Measurements from ENCODE around the gene ART1. TPM values are rescaled to one million over a fixed set of nuclear protein-coding genes. Genes with fewer than 3 reads are reported as not detected.
"Not testable (repeated sequence)": the region's sequence is repeated elsewhere in the genome, so short reads cannot be mapped to it uniquely, and the experiment has no call there.

Gene ART1, protein sequence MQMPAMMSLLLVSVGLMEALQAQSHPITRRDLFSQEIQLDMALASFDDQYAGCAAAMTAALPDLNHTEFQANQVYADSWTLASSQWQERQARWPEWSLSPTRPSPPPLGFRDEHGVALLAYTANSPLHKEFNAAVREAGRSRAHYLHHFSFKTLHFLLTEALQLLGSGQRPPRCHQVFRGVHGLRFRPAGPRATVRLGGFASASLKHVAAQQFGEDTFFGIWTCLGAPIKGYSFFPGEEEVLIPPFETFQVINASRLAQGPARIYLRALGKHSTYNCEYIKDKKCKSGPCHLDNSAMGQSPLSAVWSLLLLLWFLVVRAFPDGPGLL
- total RNA-seq (2021), result not detected in 2 replicates
- long read RNA-seq, result 0 reads

DNA sequence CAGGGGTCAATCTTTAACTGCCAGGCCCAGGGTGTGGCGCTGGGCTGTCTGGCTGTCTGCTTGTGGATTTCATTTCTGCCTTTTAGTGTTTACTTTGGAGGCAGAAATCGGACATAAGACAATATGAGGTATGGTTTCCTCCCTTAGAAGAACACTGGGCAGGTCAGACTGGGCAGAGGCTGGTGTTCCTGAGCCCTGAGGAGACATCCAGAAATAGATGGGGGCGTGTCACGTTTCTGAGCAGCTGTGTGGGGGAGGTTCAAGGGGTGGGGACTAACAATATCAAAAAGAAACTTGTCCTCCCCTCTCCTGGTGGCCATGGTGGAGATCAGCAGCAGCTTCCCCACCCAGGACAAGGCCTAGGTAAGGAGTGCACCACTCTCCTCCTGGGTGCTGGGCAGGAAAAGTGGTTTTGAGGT, at the start of gene ART1:
ART1 (plus strand) TSS at position 312 of the 419 bp plus-strand sequence. CDS start 14,086 bp downstream, outside the sequence.
- Histone ChIP-seq H2AFZ (ENCODE audit: low read length) (no peak within 1 kb of the TSS), H4K91ac (ENCODE audit: insufficient read length, low read depth, low read length) (no peak within 1 kb of the TSS), H2BK20ac (ENCODE audit: low read depth, low read length, poor library complexity, severe bottlenecking) (no peak within 1 kb of the TSS), H3K9ac (ENCODE audit: extremely low read depth, insufficient read length, low read length) (no peak within 1 kb of the TSS), H3K4me2 (ENCODE audit: insufficient read depth, insufficient read length, low read length) (no peak within 1 kb of the TSS), H3K27ac (ENCODE audit: insufficient read length, low read depth, low read length) (no peak within 1 kb of the TSS), H3K56ac (ENCODE audit: insufficient read length, low read depth, low read length) (no peak within 1 kb of the TSS), H3K23me2 (ENCODE audit: insufficient read length, low read depth, low read length, poor library complexity, severe bottlenecking) (peaks cover 13% of the 10 kb centered on the region), H2BK12ac (ENCODE audit: insufficient read length, low read depth, low read length) (no peak within 1 kb of the TSS), H2BK120ac (ENCODE audit: low read depth, low read length, poor library complexity, severe bottlenecking) (no peak within 1 kb of the TSS), H3K4ac (ENCODE audit: low read depth, low read length) (no peak within 1 kb of the TSS), H3K79me1 (ENCODE audit: insufficient read depth, low read depth, low read length, poor library complexity, severe bottlenecking) (no peaks in the 10 kb centered on the region), H2AK5ac (ENCODE audit: insufficient read length, low read length) (no peak within 1 kb of the TSS), H3K18ac (ENCODE audit: insufficient read length, low read depth, low read length) (no peak within 1 kb of the TSS), H4K20me1 (ENCODE audit: control insufficient read depth, insufficient read depth, insufficient read length) (no peaks in the 10 kb centered on the region), H2BK5ac (ENCODE audit: insufficient read length, low read length) (no peak within 1 kb of the TSS), H2BK15ac (ENCODE audit: low read depth, low read length) (no peak within 1 kb of the TSS), H3K27me3 (ENCODE audit: insufficient read depth, low read length) (no peaks in the 10 kb centered on the region), H3K14ac (ENCODE audit: insufficient read depth, low read length) (no peak within 1 kb of the TSS), H3T11ph (ENCODE audit: low read length) (no peak within 1 kb of the TSS), H4K5ac (ENCODE audit: insufficient read length, low read depth, low read length) (no peak within 1 kb of the TSS), H3K23ac (ENCODE audit: insufficient read length, low read depth, low read length) (no peak within 1 kb of the TSS), H3K79me2 (ENCODE audit: insufficient read depth, low read length) (no peaks in the 10 kb centered on the region), H4K8ac (replicated peaks; ENCODE audit: insufficient read length, low read depth, low read length) (no peak within 1 kb of the TSS), H3K9me3 (ENCODE audit: control insufficient read depth, low read depth, low read length) (no peaks in the 10 kb centered on the region), H3K4me1 (ENCODE audit: insufficient read depth, low read length) (no peaks in the 10 kb centered on the region)
- TF ChIP-seq, protein P1, sequence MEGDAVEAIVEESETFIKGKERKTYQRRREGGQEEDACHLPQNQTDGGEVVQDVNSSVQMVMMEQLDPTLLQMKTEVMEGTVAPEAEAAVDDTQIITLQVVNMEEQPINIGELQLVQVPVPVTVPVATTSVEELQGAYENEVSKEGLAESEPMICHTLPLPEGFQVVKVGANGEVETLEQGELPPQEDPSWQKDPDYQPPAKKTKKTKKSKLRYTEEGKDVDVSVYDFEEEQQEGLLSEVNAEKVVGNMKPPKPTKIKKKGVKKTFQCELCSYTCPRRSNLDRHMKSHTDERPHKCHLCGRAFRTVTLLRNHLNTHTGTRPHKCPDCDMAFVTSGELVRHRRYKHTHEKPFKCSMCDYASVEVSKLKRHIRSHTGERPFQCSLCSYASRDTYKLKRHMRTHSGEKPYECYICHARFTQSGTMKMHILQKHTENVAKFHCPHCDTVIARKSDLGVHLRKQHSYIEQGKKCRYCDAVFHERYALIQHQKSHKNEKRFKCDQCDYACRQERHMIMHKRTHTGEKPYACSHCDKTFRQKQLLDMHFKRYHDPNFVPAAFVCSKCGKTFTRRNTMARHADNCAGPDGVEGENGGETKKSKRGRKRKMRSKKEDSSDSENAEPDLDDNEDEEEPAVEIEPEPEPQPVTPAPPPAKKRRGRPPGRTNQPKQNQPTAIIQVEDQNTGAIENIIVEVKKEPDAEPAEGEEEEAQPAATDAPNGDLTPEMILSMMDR (conservative IDR thresholded peaks at IDR 0.05), result no peak
- peaks cover 44% of the 10 kb centered on the region for H3K27me3 Mint-ChIP-seq (ENCODE audit: low read depth)
- H3K36me3 Mint-ChIP-seq (ENCODE audit: insufficient read depth in 1 of 3, low read depth in 3 of 3), result peaks cover 7 to 27% (median 13%) of the 10 kb centered on the region in 3 experiments
- WGBS (ENCODE audit: extremely low coverage, insufficient read length, low lambda C conversion rate), result no CpG with 5 or more reads among the region's 4 CpGs
- peak within 1 kb of the TSS in 1 of 2 experiments; percentile 10; a peak in 1 of 5 replicates for H3K4me3 Mint-ChIP-seq
- H3K4me1 Mint-ChIP-seq, result peaks cover 19 to 20% of the 10 kb centered on the region in 2 experiments
- peaks cover 27 to 36% of the 10 kb centered on the region in 2 experiments for H3K9me3 Mint-ChIP-seq
- no peak for DNase-seq
- no peak within 1 kb of the TSS for H3K27ac Mint-ChIP-seq

DNA sequence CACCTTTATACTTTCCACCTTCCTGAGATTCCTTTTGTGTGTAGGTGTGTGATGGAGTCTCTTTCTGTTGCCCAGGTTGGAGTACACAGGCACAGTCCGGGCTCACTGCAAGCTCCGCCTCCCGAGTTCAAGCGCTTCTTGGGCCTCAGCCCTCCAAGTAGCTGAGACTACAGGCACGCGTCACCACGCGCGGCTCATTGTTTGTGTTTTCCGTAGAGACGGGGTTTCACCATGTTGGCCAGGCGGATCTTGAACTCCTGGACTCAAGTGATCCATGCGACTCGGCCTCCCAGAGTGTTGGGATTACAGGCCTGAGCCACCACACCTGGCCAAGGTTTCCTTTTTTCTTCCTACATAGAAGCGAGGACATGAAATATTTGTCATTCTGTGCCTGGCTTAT, 47.2 kb upstream of the ART1 start:
- not testable (repeated sequence) for H2BK120ac ChIP-seq (ENCODE audit: low read depth, low read length, poor library complexity, severe bottlenecking); H3K23ac ChIP-seq (ENCODE audit: insufficient read length, low read depth, low read length); H3K36me3 Mint-ChIP-seq (ENCODE audit: insufficient read depth in 1 of 3, low read depth in 3 of 3); H3K18ac ChIP-seq (ENCODE audit: insufficient read length, low read depth, low read length); H3T11ph ChIP-seq (ENCODE audit: low read length); H3K14ac ChIP-seq (ENCODE audit: insufficient read depth, low read length); H3K23me2 ChIP-seq (ENCODE audit: insufficient read length, low read depth, low read length, poor library complexity, severe bottlenecking); H3K79me1 ChIP-seq (ENCODE audit: insufficient read depth, low read depth, low read length, poor library complexity, severe bottlenecking); H2BK12ac ChIP-seq (ENCODE audit: insufficient read length, low read depth, low read length); H3K27me3 ChIP-seq (ENCODE audit: insufficient read depth, low read length); H3K56ac ChIP-seq (ENCODE audit: insufficient read length, low read depth, low read length); H2BK5ac ChIP-seq (ENCODE audit: insufficient read length, low read length); H4K5ac ChIP-seq (ENCODE audit: insufficient read length, low read depth, low read length); H3K4me2 ChIP-seq (ENCODE audit: insufficient read depth, insufficient read length, low read length); H3K4me1 ChIP-seq (ENCODE audit: insufficient read depth, low read length); H2AK5ac ChIP-seq (ENCODE audit: insufficient read length, low read length); H4K91ac ChIP-seq (ENCODE audit: insufficient read length, low read depth, low read length); H3K9ac ChIP-seq (ENCODE audit: extremely low read depth, insufficient read length, low read length); H4K8ac ChIP-seq (replicated peaks; ENCODE audit: insufficient read length, low read depth, low read length); H3K27me3 Mint-ChIP-seq (ENCODE audit: low read depth); H4K20me1 ChIP-seq (ENCODE audit: control insufficient read depth, insufficient read depth, insufficient read length); H2BK20ac ChIP-seq (ENCODE audit: low read depth, low read length, poor library complexity, severe bottlenecking); H2BK15ac ChIP-seq (ENCODE audit: low read depth, low read length); H3K4ac ChIP-seq (ENCODE audit: low read depth, low read length); DNase-seq; H3K4me1 Mint-ChIP-seq; H2AFZ ChIP-seq (ENCODE audit: low read length); H3K27ac Mint-ChIP-seq; H3K27ac ChIP-seq (ENCODE audit: insufficient read length, low read depth, low read length); H3K79me2 ChIP-seq (ENCODE audit: insufficient read depth, low read length); H3K9me3 ChIP-seq (ENCODE audit: control insufficient read depth, low read depth, low read length); H3K4me3 Mint-ChIP-seq; H3K9me3 Mint-ChIP-seq
- no CpG with 5 or more reads among the region's 15 CpGs for WGBS (ENCODE audit: extremely low coverage, insufficient read length, low lambda C conversion rate)
